ENCODE results near the gene CBLN1.

Gene CBLN1

DNA sequence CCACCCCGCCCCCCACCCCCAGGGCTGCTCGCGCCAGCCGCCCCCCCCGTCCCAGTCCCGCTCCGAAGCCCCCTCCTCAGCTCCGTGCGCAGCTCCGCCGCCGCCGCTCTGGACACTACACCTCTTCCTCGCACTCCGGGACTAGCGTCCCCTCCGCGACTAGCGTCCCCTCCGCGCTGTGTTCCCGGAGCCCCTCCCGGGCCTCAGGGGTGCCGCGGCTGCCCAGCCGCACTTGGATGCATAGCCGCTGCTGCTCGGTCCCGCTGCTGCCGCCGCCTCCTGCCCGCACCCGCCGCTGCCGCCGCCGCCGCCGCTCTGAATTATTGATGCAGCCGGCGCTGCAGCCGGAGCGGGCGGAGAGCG, at the start of gene CBLN1:
Gene CBLN1, minus strand, starts transcription at position 359 of the 363 bp plus-strand sequence. CDS start 373 bp downstream, outside the sequence.
- DNase-seq (ENCODE audit: low spot score), result no peak

- no peak for DNase-seq (ENCODE audit: low spot score)
These were observed 49.0 kb upstream of the CBLN1 start for GRCh38 chr16:49330562-49331201.

- DNase-seq (ENCODE audit: low spot score), result no peak
These were observed 46.7 kb upstream of the CBLN1 start for GRCh38 chr16:49328325-49328724.

GRCh38 chr16:49327466-49327865, 45.8 kb upstream of the CBLN1 start:
- no peak for DNase-seq (ENCODE audit: low spot score)

- DNase-seq (ENCODE audit: low spot score), result no peak
These were observed 43.1 kb upstream of the CBLN1 start for GRCh38 chr16:49324703-49325102.

DNA sequence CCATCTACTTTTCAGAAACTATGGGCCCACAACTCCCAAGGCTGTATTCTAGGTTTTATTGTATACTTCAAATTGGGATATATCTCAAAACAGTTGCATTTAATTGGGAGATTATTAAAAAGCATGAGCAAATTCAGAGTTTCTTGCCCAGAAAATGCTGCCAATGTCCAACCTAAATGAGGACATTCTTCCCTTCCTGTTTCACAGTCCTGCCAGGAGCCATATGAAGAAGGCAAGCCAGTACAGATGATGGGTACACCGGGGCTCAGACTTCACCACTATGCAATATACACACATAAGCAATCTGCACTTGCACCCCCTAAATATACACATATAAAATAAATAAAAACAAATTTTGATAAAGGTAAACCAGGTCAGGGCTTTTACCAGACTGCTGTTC, 34.0 kb upstream of the CBLN1 start:
- no peak for DNase-seq (ENCODE audit: low spot score)

DNA sequence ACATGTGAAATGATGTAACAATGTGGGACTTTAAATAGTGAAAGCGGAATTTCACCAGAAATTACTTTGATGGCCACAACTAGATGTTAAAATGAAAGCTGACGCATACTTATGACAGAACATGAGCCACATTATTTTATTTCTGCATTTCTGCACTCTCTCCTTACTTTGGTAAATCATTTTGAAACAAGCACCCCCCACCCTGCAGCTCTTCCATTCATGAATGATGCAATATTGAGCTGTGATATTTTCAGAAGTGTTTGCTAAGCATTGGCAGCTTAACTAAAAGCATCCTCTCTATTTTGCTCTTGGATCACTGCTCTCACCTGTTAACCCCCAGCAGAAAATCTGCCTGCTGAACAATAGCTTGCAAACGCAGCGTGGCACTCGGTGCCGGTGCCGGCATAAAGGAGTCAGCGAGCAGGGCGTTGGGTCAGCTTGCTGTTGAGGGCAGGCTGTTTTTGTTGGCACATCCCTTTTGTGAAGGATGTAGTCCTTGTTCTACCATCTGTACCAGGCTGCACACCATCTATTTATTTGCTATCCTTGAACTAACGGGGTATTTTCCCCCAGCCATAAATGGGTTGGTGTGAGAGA, 30.8 kb upstream of the CBLN1 start:
- no peak for DNase-seq (ENCODE audit: low spot score)

- no peak for DNase-seq (ENCODE audit: low spot score)
These were observed 30.2 kb upstream of the CBLN1 start for GRCh38 chr16:49311823-49312222.

- no peak for DNase-seq (ENCODE audit: low spot score)
These were observed 25.5 kb upstream of the CBLN1 start for GRCh38 chr16:49307176-49307575.

- DNase-seq (ENCODE audit: low spot score), result no peak
These were observed 23.8 kb upstream of the CBLN1 start for GRCh38 chr16:49305406-49305805.

DNA sequence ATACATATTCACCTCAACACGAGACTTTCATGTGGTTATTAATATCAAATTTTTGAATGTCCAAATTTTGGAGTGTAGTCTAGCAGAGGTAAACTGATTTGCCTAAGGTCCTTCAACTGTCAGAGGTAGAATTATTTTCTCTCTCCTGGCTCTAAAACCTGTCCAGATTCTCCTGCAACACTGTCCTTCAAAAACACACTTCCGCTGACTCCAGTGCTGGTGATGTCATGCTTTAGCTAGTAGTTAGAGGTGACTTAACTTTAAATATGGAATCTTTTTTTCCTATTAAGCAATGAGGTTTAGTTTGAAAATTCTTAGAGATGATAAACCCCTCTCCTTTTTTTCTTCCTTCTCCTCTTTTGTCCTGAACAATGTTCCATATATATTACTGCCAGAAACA, 10.8 kb upstream of the CBLN1 start:
- no peak for DNase-seq (ENCODE audit: low spot score)

GRCh38 chr16:49287572-49287971, 5.9 kb upstream of the CBLN1 start:
- no peak for DNase-seq (ENCODE audit: low spot score)

- DNase-seq (ENCODE audit: low spot score), result no peak
These were observed 3.3 kb upstream of the CBLN1 start for GRCh38 chr16:49284962-49285361.

GRCh38 chr16:49283376-49284049, 1.9 kb upstream of the CBLN1 start:
- no peak for DNase-seq (ENCODE audit: low spot score)

DNA sequence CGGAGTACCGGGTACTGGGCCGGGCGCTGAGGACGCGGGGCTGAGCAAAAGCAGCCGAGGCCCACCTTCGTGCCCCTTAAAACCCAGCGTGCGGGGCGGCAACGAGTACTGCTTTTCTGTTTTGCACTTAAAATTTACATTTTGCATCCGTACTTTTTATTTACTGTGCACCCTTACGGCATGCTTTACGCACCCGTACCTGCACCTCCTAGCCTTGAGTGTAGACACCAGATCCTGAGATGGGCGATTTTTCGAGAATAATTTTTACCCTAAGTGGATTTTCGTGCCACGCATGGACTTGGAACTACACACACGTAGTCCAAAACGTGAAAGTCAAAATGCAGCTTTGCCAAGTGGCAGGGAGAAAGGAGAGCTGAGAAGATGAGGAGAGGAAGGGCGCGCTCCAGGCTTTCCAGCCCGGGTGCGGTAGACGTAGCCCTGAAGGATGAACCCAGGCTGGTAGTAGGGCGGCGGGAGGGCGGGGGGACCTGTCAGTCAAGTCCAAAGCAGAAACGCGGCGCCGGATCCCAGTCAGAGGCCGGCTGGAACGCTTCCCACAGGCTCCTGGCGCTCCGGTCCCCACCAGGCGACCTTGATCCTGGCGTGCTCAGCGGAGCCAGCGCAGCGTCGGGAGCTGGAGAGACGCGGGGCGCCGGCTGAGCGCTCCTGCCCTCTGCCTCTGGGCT, 1.2 kb upstream of the CBLN1 start:
- no peak for DNase-seq (ENCODE audit: low spot score)

DNA sequence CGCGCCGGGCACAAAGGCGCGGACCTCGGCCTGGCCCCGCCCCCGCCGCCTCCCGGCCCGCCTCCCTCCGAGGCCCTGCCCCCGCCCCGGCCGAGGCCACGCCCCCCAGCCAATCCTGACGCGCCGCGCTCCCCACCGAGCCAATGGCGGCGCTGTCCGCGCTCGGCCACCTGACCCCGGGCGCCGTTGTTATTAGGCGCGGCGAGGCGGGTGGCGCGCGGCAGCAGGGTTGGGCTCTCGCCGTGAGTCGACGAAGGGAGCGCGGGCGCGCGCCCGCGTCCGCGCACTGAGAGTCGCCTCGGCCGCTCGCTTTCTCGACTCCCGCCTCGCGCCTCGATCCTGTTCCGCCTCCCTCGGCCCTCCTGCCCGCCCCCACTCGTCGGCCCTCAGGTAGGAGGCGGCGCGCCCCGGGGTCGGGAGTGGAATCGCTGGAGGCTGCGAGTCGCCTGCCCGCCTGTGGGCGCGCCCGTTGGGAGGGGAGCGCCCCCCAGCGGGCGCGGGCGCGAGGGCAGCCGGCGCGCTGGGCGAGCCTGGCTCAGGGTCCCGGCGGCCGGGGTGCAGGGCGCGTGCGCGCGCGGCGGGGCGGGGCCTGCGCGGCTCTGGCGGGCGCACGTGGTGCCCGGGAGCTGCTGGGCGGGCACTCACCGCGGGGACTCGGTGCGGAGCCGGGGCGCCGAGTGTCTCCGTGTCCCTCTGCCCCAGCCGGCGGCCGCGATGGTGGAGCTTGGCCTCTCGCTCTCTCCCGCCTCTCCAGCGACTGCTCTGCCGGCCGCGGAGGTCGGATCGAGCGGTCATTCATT, 405 bp upstream of the CBLN1 start:
- DNase-seq (ENCODE audit: low spot score), result peak; percentile 74

- DNase-seq (ENCODE audit: low spot score), result no peak
These were observed 732 bp downstream of the CBLN1 start for GRCh38 chr16:49280841-49281371.

GRCh38 chr16:49280105-49280741, 1.4 kb downstream of the CBLN1 start:
- DNase-seq (ENCODE audit: low spot score), result no peak

- DNase-seq (ENCODE audit: low spot score), result no peak
These were observed 2.5 kb downstream of the CBLN1 start for GRCh38 chr16:49278944-49279725.

GRCh38 chr16:49278567-49278827, 3.1 kb downstream of the CBLN1 start:
- DNase-seq (ENCODE audit: low spot score), result no peak
